ENCODE results near the gene MINDY2. TPM values are rescaled to one million over a fixed set of nuclear protein-coding genes. Genes with fewer than 3 reads are reported as not detected.

Gene MINDY2
- total RNA-seq (1 to 10 TPM; 5.3 to 7.0 TPM), polyA plus RNA-seq (1 to 10 TPM; 1.5 to 5.0 TPM)

DNA sequence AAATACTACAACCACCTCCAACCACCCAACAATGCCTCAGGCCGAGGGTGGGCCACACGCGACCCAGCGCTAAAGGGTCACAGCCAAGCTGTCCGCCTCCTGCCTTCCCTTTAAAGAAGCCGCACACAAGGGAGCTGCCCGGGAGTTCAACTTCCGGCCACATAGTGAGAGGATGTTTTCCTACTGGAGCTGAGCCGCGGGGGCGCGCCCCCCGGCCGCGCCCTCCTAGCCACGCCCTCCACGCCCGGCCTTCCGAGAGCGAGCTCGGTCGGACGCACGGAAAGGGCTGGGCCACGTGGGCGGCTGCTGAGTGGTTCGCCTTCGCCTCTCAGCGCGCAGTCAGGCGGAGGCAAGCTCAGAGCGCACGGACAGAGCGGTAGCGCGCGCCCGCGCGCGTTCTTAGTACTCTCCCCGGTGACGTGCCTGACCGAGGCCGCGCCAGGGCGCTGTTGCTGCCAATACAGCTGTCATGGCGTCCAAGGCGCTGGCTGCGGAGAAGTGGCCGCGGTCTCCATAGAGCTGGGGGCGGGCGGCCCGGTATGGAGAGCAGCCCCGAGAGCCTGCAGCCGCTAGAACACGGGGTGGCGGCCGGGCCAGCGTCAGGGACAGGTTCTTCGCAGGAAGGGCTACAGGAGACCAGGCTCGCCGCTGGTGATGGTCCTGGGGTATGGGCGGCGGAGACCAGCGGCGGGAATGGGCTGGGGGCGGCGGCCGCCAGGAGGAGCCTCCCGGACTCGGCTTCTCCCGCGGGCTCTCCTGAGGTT lies at the start of gene MINDY2:
Gene MINDY2 (plus strand): TSS at position 446 of the 764 bp plus-strand sequence. CDS start 94 bp downstream, at position 540.
- WGBS, result under 1% methylated on average over 75 of the region's 75 CpGs
- Histone ChIP-seq H3K9me3 (ENCODE audit: control insufficient read depth in 4 of 4, low read length in 3 of 4) (no peaks in the 10 kb centered on the region), H3K9ac (ENCODE audit: low read depth in 1 of 2, low read length in 2 of 2) (peak within 1 kb of the TSS; percentile 61 to 72), H3K27me3 (ENCODE audit: control insufficient read depth in 4 of 4, insufficient read depth in 4 of 4, low read length in 3 of 4) (no peaks in the 10 kb centered on the region), H3K36me3 (ENCODE audit: control insufficient read depth in 4 of 4, insufficient read depth in 3 of 4, low read depth in 1 of 4, low read length in 3 of 4) (no peaks in the 10 kb centered on the region), H3K27ac (ENCODE audit: low read depth in 1 of 2, low read length in 2 of 2) (peak within 1 kb of the TSS; percentile 92 to 94), H3K4me1 (ENCODE audit: control insufficient read depth in 4 of 4, insufficient read depth in 4 of 4, low read length in 3 of 4) (peaks cover 2 to 25% (median 22%) of the 10 kb centered on the region in 4 donors), H3K4me3 (ENCODE audit: low read depth in 1 of 3, low read length in 3 of 3) (peak within 1 kb of the TSS; percentile 68 to 81 (median 80))
- TF ChIP-seq ZBTB33 (IDR thresholded peaks at IDR 0.05), result no peak
- TF ChIP-seq HNF4A (conservative IDR thresholded peaks at IDR 0.05), result peak in 1 of 2 donors; percentile 55
- TF ChIP-seq ATF3 (IDR thresholded peaks at IDR 0.05), result no peak
- TF ChIP-seq FOXA1 (IDR thresholded peaks at IDR 0.05), result peak; percentile 55
- TF ChIP-seq, protein P1, sequence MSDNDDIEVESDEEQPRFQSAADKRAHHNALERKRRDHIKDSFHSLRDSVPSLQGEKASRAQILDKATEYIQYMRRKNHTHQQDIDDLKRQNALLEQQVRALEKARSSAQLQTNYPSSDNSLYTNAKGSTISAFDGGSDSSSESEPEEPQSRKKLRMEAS (IDR thresholded peaks at IDR 0.05), result peak; percentile 71
- no peak for TF ChIP-seq HNF4G (IDR thresholded peaks at IDR 0.05)
- peak; percentile 99 for TF ChIP-seq YY1 (IDR thresholded peaks at IDR 0.05)
- TF ChIP-seq, protein P2, sequence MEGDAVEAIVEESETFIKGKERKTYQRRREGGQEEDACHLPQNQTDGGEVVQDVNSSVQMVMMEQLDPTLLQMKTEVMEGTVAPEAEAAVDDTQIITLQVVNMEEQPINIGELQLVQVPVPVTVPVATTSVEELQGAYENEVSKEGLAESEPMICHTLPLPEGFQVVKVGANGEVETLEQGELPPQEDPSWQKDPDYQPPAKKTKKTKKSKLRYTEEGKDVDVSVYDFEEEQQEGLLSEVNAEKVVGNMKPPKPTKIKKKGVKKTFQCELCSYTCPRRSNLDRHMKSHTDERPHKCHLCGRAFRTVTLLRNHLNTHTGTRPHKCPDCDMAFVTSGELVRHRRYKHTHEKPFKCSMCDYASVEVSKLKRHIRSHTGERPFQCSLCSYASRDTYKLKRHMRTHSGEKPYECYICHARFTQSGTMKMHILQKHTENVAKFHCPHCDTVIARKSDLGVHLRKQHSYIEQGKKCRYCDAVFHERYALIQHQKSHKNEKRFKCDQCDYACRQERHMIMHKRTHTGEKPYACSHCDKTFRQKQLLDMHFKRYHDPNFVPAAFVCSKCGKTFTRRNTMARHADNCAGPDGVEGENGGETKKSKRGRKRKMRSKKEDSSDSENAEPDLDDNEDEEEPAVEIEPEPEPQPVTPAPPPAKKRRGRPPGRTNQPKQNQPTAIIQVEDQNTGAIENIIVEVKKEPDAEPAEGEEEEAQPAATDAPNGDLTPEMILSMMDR (IDR thresholded peaks at IDR 0.05; ENCODE audit: low read depth, low read length, missing input control), result peak; percentile 6
- TF ChIP-seq REST (IDR thresholded peaks at IDR 0.05), result peak; percentile 91
- peak; percentile 88 for TF ChIP-seq SP1 (IDR thresholded peaks at IDR 0.05)
- no peak for TF ChIP-seq FOXA2 (IDR thresholded peaks at IDR 0.05)
- peak; percentile 93 for TF ChIP-seq NR2F2 (IDR thresholded peaks at IDR 0.05)
- TF ChIP-seq RXRA (IDR thresholded peaks at IDR 0.05), result peak; percentile 77 to 90
- TF ChIP-seq EGR1 (IDR thresholded peaks at IDR 0.05; ENCODE audit: low read depth in 2 of 2), result peak; percentile 48 to 79
- TF ChIP-seq GABPA (IDR thresholded peaks at IDR 0.05 in 1 of 2, conservative IDR thresholded peaks at IDR 0.05 in 1 of 2), result peak; percentile 55 to 86
- peak in 1 of 2 donors; percentile 11 for TF ChIP-seq JUND (IDR thresholded peaks at IDR 0.05)
- peak; percentile 39 to 65 for TF ChIP-seq RAD21 (IDR thresholded peaks at IDR 0.05)
- peak; percentile 80 for TF ChIP-seq TAF1 (conservative IDR thresholded peaks at IDR 0.05)
- peak; percentile 95 for DNase-seq (ENCODE audit: low spot score)

All from liver (tissue), 9 donors.